DMS153 (cell line): ENCODE results near the gene R3HDM2.
"Not testable (repeated sequence)": the region's sequence is repeated elsewhere in the genome, so short reads cannot be mapped to it uniquely, and the experiment has no call there.

ENCODE experiments used
- DNase-seq: peaks from one replicate; lab custom pipeline; 2025; lab: John Stamatoyannopoulos, UW

R3HDM2 gene

GRCh38 chr12:57377103-57377840, 53.6 kb downstream of the R3HDM2 start:
- DNase-seq = no peak

GRCh38 chr12:57372233-57372632, 58.6 kb downstream of the R3HDM2 start:
- no peak for DNase-seq

DNA sequence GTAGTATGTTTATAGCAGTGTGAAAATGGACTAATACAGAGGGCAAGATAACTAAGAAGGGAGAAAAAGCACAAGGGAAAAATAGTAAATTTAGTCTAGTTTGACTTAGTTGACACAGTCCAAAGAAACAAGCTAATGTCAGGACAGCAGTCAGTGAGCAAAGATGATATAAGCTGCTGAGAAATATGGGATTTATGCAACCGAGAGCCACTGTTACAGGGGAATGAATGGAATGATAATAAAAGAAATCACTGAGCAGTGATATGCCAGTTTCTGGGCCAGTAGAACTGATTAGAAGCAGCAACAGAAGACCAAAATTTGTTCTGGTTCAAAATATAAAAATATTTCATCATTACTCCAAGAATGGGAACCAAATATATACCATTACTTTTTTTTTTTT, 60.1 kb downstream of the R3HDM2 start:
- no peak for DNase-seq

- no peak for DNase-seq
Measured at GRCh38 chr12:57370072-57370471, 60.8 kb downstream of the R3HDM2 start.

DNA sequence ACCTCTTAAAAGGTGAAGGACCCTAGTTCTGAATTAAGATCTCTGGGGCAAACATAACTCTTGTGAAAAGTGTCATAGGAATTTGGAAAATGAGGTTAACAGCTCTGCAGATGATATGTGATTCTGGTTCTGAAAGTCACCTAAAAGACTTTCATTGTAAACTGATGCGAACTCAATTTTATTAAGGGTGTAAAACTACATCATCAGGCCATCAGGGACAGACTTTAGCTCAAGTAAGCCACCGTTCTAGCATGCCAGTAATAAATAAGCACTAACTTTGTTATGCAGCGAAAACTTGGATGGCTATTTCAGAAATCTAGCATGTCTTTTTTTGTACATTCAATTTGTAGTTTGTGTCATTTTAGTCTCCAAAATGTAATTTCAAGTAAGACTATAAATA, 61.6 kb downstream of the R3HDM2 start:
- no peak for DNase-seq

DNA sequence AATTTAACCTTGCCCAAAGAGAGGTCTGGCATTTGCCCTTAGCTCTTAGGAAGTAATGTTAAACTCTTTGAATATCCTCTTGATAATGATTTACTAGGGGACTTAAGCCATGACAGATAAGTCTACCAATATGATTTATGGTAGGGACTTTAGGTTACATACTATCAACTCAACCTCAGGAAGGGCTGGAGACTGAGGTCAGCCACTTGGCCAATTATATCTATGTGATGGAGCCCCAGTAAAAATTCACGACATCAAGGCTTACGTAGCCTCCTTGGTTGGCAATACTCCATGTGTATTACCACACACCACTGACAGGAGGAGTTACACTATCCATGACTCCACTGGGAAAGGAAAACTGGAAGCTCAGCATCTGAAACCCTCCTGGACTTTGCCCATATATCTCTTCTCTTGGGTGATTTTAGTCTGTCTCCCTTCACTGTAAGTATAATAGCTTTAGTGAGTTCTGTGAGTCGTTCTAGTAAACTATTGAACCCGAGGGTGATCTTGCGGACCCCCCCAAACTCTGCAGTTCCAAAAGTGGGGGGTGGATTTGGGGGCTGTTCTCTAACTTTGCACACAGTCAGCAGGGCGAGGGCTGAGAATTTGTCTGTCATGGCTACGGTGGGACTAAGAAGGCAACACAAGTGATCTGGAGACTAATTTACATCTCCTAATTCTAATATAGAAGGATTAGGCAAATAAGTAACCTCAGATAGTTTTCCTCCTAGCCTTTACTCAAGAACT, 62.3 kb downstream of the R3HDM2 start:
- DNase-seq = no peak

- DNase-seq = no peak
Measured at GRCh38 chr12:57367121-57367520, 63.7 kb downstream of the R3HDM2 start.

DNA sequence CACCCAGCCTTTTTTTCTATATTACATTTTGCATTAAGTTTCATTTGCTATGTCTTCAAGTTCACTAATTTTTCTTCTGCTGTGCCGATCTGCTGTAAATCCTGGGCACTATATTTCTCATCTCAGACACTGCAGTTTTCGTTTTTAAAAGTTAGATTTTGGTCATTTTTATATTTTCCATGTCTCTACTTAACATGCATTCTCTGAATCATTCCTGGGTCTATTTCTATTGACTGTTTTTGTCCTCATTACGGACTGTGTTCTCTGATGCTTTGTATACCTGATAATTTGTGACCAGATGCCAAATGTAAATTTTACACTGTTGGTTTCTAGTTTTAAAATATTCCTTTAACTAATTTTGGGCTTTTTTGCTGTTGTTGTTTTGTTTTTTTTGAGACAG, 64.5 kb downstream of the R3HDM2 start:
- DNase-seq = no peak

- DNase-seq = not testable (repeated sequence)
Measured at GRCh38 chr12:57364156-57364555, 66.7 kb downstream of the R3HDM2 start.

- no peak for DNase-seq
Measured at GRCh38 chr12:57360468-57360867, 70.4 kb downstream of the R3HDM2 start.

DNA sequence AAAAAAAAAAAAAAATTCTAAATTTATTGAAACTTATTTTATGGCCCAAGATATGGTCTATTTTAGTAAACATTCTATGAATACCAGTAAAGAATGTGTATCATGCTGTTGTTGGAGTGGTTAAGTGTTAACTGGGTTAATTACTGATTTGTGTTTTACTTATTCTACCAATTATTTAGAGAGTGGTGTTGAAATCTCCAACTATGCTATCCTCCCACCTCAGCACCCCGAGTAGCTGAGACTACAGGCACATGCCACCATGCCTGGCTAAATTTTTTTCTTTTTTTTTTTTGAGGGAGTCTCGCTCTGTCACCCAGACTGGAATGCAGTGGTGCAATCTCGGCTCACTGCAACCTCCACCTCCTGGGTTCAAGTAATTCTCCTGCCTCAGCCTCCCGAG, 72.2 kb downstream of the R3HDM2 start:
- no peak for DNase-seq

DNA sequence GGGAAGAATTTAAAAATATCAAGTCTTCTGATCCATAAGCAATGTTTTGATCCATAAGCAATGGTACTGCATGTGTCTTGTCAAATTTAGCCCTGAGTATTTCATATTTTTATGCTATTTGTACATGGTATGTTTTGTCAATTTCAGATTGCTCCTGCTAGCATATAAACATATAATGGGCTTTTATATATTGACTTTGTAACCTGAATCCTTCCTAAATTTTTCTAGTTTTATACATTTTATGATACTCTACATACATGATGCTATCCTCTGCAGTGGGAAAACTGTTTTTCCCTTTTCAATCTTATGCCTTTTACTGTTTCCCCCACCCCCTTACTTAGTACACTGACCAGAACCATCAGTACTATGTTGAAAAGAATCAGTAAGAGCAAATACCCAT, 75.1 kb downstream of the R3HDM2 start:
- DNase-seq = no peak

DNA sequence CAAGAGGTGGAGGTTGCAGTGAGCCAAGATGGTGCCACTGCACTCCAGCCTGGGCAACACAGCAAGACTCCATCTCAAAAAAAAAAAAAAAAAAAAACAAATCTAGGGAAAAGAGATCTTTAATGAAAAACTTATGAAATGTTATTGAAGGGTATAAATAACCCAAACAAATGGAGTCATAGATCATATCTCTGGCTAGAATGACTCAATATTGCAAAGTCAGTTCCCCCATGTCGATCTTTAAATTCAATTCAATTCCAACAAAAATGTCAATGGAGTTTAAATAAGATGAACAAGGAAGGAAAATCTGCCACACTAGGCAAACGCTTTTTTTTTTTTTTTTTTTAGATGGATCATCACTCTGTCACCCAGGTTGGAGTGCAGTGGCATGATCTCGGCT, 78.7 kb downstream of the R3HDM2 start:
- DNase-seq = no peak

- no peak for DNase-seq
Measured at GRCh38 chr12:57347284-57347683, 83.6 kb downstream of the R3HDM2 start.

DNA sequence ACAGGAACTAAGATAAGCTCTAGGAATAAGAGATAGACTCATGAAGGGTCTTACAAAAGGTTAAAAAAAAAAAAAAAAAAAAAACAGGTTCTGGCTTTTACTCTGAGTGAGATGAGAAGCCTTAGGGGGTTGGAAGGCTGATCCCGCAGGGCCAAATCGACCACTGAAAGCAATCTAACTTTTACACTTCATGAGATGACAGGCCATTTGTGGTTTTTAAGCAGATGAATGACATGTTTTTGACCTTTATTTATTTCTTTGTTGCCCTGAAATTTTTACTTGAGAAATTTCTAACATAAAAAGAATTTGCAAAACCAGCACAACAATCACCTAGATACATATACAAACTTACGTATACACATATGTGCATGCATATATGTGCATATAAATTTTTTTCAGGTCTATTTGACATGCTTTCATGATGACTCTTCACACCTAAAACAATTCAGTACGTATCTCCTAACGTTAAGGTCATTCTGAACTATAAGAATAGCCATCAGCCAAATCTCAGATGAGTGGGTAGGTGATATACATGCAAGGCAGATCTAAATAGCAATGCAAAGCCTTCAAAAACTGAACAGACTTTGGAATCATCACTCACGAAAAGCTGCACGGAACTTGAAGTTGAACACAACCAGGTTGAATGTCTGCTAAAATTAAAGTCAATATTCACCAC, 87.0 kb downstream of the R3HDM2 start:
- DNase-seq = no peak

DNA sequence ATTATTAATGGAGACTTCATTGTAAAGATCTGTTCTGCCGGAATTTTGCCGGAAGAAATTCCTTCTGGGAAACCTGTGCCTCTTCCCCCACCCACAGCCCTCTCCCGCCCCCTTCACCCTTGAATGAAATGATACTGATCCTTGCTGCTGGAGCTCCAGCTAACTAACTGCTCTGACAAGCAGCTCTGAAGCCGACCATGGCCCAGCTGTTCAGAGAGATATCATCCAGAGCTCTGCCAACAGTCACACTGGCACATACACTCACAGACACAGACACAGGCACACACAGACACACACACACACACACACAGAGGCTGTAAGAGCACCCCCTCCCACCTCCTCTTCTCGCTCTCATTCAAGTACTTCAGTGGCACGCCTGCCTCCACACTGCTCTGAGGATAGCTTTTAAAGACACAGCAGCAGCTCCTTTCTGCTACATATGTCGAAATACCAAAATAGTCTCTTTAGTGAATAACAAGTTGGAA, 88.6 kb downstream of the R3HDM2 start:
- no peak for DNase-seq

GRCh38 chr12:57341275-57341990, 89.4 kb downstream of the R3HDM2 start:
- no peak for DNase-seq

GRCh38 chr12:57340104-57340503, 90.7 kb downstream of the R3HDM2 start:
- DNase-seq = no peak

DNA sequence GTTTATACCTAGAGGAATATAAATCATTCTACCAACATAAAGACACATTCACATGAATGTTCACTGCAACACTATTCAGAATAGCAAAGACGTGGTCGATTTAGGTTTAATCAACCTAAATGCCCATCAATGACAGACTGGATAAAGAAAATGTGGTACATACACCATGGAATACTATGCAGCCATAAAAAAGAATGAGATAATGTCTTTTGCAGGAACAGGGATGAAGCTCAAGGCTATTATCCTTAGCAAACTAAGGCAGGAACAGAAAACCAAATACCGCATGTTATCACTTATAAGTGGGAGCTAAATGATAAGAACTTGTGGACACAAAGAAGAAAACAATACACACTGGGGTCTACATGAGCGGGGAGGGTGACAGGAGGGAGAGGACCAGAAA, 94.5 kb downstream of the R3HDM2 start:
- DNase-seq = not testable (repeated sequence)

DNA sequence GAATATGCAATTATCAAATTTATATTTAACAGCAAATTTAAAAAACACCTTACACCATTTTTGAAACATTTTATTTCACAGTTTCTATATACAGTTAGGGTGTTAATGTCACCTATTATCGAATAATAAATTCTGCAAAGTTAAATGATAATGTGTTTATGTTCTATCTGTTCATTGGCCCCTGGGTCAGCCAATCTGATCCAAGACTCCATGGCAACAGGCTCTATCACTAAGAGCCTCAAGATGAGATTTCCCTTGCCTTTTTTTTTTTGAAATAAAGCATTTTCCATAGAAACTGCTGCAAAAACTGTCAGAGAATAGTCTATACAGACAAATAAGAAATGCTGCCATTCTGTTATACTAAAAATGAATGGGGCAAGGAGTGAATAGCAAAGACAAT, 96.6 kb downstream of the R3HDM2 start:
- no peak for DNase-seq

DNA sequence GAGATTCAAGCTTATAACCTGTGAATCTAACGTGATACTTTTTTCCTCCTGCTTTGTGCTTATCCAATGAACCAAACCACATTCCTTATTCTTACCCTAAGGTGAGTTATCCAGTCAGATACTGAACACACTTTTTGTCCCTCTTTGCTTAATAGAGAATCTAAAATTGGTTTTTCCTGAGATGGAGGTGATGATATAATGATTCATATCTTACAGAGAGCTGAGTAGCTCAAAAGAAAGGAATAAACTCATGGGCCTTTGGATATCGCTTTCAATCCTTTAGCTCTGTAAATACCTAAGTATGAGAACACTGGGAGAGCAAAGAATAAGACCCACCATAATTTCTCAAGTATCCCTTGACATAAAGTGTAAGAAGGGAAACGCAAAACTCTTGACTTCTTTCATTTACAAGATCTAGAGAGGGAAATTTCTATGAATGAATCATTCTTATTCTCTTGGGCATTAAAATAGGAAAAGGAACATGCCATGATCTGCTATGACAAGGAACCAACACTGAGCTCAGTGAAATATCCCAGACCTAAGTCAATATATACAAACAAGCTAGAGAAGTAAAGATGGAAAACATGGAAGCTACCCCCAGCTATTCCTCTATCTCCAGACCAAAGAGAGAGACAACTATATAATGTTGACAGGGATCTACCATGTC, 98.1 kb downstream of the R3HDM2 start:
- DNase-seq = no peak

DNA sequence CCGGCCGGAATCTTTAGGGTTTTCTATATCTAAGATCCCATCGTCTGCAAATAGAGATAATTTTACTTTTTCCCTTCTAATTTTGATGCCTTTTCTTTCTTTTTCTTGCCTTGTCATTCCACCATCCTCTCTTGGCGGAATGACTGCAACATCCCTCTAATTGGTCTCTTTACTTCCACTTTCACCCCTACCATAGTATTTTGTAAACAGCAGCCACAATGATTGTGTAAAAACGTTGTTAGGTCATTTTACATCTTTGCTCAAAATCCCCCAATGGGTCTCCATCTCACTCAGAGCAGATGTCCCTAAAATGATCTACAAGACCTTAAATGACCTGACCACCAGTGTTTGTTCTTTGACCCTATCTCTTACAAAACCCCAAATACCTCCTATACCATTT, 99.9 kb downstream of the R3HDM2 start:
- DNase-seq = no peak
